ENCODE data around the gene TRIO.

- TF ChIP-seq CTCF (conservative IDR thresholded peaks at IDR 0.05 in 1 of 2, IDR thresholded peaks at IDR 0.05 in 1 of 2; ENCODE audit: low read depth in 1 of 2, low read length in 2 of 2), result no peak
- TF ChIP-seq EZH2 (IDR thresholded peaks at IDR 0.05; ENCODE audit: low read length, missing control alignments), result no peak
Measured at GRCh38 chr5:14226554-14226953, 83.4 kb downstream of the TRIO start.
